Activated T-helper 17 cell treated with anti-CD3 and anti-CD28 coated beads, Interleukin-2, amount 50 U/mL, for 72 hours (primary cell): ENCODE measurements around the gene FBXO38. TPM values are rescaled to one million over a fixed set of nuclear protein-coding genes. Genes with fewer than 3 reads are reported as not detected.

Experiments used
- ATAC-seq: fragments of 150-1000 bp; cut with Tn5 transposase; replicated peaks from 2 replicates; pipeline ENCODE4 v1.10.0; 2021; ENCODE audit warnings: mild to moderate bottlenecking, moderate library complexity
- H3K27ac Mint-ChIP-seq: one replicate; pipeline ENCODE4 v1.8.0; 2022; ENCODE audit warnings: mixed read lengths
- H3K27me3 Mint-ChIP-seq: one replicate; pipeline ENCODE4 v1.8.0; 2022; ENCODE audit warnings: mixed read lengths
- H3K36me3 Mint-ChIP-seq: one replicate; pipeline ENCODE4 v1.8.0; 2022; ENCODE audit warnings: low read depth, mild to moderate bottlenecking, mixed read lengths
- H3K4me1 Mint-ChIP-seq: one replicate; pipeline ENCODE4 v1.8.0; 2022; ENCODE audit warnings: mixed read lengths
- H3K4me3 Mint-ChIP-seq: one replicate; pipeline ENCODE4 v1.8.0; 2022; ENCODE audit warnings: mild to moderate bottlenecking, mixed read lengths
- H3K9me3 Mint-ChIP-seq: one replicate; pipeline ENCODE4 v1.8.0; 2022; ENCODE audit warnings: mixed read lengths
- total RNA-seq, 2 donors: library from RNA; stranded (reverse); gene quantifications; one replicate each; pipeline ENCODE4 v1.2.3, GENCODE V29; 2022

The FBXO38 gene
- total RNA-seq, 2 donors from 2014 or later, result 44.1 to 53.0 TPM

DNA sequence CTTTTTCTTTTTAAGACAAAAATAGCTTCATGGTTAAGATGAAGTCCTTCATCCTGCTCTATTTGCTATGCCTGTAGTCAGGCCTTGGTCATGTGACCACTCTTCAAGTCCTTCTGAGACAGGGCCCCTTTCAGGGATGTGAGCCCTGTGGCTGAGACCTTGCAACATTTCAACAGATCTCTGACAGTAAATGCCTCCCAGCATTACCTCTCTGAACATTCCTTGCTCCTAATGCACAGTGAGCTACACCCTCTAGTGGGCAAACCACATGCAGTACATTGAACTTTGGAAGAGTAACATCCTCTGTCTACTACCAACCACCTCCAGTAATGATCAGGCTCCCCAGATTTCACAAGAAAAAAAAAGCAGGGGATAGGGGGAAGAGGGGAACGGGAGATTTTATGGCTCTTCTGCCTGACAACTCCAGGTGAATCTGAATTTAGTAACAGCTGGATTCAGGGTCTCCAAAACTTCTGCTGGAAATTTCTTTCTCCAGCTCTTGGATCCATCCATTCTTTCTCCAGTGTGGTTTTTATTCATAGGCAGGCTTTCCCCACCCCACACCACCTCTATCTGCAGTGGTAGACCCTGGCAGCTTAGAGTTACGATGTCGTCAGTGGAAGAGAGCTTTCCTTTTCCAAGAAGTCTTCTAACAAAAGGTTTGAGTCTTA lies 8.9 kb upstream of the FBXO38 start:
- no peak overlapping the region for H3K4me3 Mint-ChIP-seq
- peak; percentile 57 for ATAC-seq
- H3K36me3 Mint-ChIP-seq, result no peaks in the 10 kb centered on the region
- H3K27me3 Mint-ChIP-seq, result peaks cover 5% of the 10 kb centered on the region
- H3K4me1 Mint-ChIP-seq, result peaks cover 3% of the 10 kb centered on the region
- H3K27ac Mint-ChIP-seq, result no peak overlapping the region
- H3K9me3 Mint-ChIP-seq, result no peaks in the 10 kb centered on the region

DNA sequence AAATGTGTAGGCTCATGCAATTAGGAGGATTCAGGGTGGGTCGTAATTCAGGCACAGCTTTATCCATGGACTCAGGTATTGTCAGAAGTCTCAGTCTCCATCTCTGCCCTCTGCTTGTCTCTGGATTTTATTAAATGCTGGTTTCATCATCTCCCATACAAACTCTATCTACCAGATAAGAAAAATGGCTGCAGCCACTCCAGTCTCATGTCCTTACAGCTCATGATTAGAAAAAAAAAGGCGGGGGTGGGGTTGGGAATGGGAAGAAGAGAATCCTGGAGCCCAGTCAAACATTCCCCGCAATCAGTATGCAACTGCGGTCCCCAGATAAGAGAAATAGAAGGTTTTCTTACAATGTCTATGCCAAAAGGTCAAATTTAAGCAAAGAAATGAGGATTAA lies 7.6 kb upstream of the FBXO38 start:
- Mint-ChIP-seq H3K27ac (no peak overlapping the region), H3K36me3 (no peaks in the 10 kb centered on the region), H3K4me1 (peaks cover 3% of the 10 kb centered on the region), H3K9me3 (no peaks in the 10 kb centered on the region), H3K4me3 (no peak overlapping the region), H3K27me3 (peaks cover 5% of the 10 kb centered on the region)
- ATAC-seq, result no peak

DNA sequence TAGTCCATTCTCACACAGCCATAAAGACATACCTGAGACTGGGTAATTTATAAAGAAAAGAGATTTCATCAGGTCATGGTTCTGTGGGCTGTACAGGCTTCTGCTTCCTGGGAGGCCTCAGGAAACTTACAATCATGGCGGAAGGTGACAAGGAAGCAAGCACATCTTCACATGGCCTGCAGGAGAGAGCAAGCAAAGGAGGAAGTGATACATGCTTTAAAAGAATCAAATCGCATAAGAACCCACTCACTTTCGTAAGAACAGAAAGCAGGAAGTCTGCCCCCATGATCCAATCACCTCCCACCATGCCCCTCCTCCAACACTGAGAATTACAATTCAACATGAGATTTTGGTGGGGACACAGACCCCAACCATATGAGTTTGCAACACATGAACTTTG lies 5.1 kb upstream of the FBXO38 start:
- no peak overlapping the region for H3K27ac Mint-ChIP-seq

DNA sequence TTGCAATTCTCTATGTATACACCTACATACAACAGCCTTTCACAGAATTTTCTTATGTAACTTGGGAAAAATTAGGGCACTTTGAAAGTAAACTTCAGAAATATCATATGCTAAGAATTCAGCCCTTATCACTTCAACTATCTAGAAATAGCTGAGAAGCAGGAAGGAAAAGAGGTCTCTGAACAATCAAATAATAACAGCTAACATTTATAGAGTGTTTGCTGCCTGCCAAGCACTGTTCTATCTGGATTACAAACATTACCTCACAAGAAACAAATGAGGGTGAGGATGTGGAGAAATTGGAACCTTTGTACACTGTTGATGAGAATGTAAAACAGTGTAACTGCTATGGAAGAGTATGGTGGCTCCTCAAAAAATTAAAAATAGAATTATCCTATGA lies 4.4 kb upstream of the FBXO38 start:
- Mint-ChIP-seq H3K9me3 (no peaks in the 10 kb centered on the region), H3K4me3 (no peak overlapping the region), H3K27ac (no peak overlapping the region), H3K4me1 (peaks cover 5% of the 10 kb centered on the region), H3K27me3 (no peaks in the 10 kb centered on the region), H3K36me3 (peaks cover 10% of the 10 kb centered on the region)
- no peak for ATAC-seq

More for the DNA sequence above, 5.1 kb upstream of the FBXO38 start:
- Mint-ChIP-seq H3K36me3 (peaks cover 3% of the 10 kb centered on the region), H3K4me1 (peaks cover 5% of the 10 kb centered on the region), H3K9me3 (no peaks in the 10 kb centered on the region), H3K4me3 (no peak overlapping the region), H3K27me3 (no peaks in the 10 kb centered on the region)
- no peak for ATAC-seq

DNA sequence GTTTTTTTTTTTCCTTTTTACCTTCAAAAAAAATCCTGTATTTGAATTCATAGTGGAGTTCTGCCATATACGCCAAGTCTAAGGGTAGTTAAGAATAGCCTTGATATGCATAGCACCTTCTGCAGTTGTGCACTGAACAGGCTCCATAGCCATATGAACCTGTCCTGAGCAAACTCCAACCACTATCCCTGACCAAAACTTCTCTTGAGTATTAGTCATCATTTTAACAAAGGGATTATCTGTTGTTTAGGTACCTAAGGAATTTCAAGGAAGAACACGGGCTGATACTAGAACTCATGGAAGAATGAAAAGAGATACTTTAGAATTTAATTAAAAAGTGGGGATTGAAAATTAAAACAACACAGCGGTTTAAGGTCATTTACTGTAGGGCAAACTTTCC lies 1.9 kb upstream of the FBXO38 start:
- Mint-ChIP-seq H3K4me3 (no peak overlapping the region), H3K9me3 (no peaks in the 10 kb centered on the region), H3K4me1 (peaks cover 24% of the 10 kb centered on the region), H3K36me3 (peaks cover 18% of the 10 kb centered on the region), H3K27ac (no peak overlapping the region), H3K27me3 (no peaks in the 10 kb centered on the region)
- ATAC-seq, result no peak

DNA sequence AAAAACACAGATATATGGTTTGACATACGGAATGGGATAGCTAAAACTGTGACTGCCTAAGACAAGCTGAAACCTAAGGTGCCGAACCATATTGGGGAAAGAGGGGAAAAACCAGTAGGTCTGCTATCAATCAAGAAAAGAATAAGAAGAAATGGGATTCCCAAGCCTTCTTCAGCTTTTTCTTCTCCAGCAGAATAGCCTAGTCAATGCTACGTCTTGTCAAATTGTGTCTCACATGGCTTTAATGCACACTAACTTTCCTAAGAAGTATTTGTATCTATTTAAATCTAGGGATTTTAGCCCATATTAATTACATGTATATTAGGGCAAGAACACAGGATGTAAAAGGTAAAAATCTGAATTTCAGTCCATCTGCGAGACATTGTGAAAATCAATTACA lies 797 bp upstream of the FBXO38 start:
- ATAC-seq, result no peak
- Mint-ChIP-seq H3K36me3 (peaks cover 29% of the 10 kb centered on the region), H3K27me3 (no peaks in the 10 kb centered on the region), H3K4me3 (peak overlapping the region; percentile 85), H3K9me3 (no peaks in the 10 kb centered on the region), H3K27ac (peak overlapping the region; percentile 96), H3K4me1 (peaks cover 30% of the 10 kb centered on the region)

DNA sequence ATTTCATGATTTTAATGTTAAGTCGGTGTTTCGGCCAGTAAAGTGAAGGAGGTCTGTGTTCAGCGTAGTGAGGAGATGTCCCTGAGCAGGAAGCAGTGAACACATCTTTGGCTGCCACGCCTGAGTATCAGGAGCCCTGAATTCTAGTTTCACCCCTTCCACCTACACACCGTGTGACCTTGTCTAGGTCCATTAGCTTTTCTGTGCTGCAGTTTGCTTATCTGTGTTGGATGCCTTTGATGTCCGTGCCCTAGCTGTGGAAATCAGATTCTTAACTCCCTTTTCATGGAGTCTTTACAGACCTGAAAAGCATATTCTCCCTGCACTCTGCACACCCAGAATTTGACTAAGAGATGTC lies 601 bp downstream of the FBXO38 start:
- peak overlapping the region; percentile 85 for H3K4me3 Mint-ChIP-seq
- no peaks in the 10 kb centered on the region for H3K9me3 Mint-ChIP-seq
- peak overlapping the region; percentile 96 for H3K27ac Mint-ChIP-seq
- peak; percentile 41 for ATAC-seq
- no peaks in the 10 kb centered on the region for H3K27me3 Mint-ChIP-seq
- H3K36me3 Mint-ChIP-seq, result peaks cover 37% of the 10 kb centered on the region
- H3K4me1 Mint-ChIP-seq, result peaks cover 39% of the 10 kb centered on the region

DNA sequence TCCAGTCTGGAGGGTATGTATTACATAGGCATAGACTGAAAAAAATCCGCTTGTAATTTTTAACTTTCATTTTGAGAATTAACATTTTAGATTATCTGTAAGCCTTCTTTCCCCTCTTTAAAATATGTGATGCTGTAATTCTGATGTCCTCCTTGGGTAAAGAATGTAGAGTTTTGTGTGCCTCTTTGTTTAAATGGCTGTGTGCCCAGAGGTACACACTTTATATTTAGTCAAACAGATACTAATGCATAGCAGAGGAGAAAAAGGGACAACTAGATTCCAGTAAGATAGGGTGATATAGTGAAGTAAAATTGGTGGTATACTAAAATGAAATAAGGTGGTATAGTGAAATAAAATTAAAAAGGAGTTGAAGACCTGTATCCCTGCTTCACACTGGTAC lies 1.3 kb downstream of the FBXO38 start:
- no peak for ATAC-seq
- peak overlapping the region; percentile 85 for H3K4me3 Mint-ChIP-seq
- peaks cover 39% of the 10 kb centered on the region for H3K4me1 Mint-ChIP-seq
- H3K27me3 Mint-ChIP-seq, result no peaks in the 10 kb centered on the region
- H3K27ac Mint-ChIP-seq, result peak overlapping the region; percentile 96
- H3K9me3 Mint-ChIP-seq, result no peaks in the 10 kb centered on the region
- peaks cover 37% of the 10 kb centered on the region for H3K36me3 Mint-ChIP-seq

DNA sequence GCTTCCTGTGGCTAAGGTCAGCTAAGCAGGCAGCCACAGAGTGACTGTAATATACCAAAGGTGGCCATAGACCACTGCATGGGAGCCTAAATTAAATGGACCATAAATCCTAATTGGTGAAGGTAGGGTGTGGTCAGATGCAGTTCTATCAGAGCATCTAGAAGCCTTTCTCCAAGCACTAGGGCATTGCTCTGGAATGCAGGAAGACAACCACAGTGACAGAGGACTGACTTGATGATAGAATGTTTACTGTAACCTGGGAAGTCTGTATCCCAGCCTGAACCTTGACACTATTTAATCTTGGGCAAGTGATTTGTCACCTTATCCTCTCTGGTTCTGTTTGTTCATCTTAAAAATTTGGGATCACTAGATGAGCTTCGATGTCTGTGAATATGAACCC lies 2.3 kb downstream of the FBXO38 start:
- Mint-ChIP-seq H3K36me3 (peaks cover 45% of the 10 kb centered on the region), H3K9me3 (no peaks in the 10 kb centered on the region), H3K27ac (peak overlapping the region; percentile 96), H3K27me3 (no peaks in the 10 kb centered on the region), H3K4me3 (peak overlapping the region; percentile 85), H3K4me1 (peaks cover 45% of the 10 kb centered on the region)
- no peak for ATAC-seq

DNA sequence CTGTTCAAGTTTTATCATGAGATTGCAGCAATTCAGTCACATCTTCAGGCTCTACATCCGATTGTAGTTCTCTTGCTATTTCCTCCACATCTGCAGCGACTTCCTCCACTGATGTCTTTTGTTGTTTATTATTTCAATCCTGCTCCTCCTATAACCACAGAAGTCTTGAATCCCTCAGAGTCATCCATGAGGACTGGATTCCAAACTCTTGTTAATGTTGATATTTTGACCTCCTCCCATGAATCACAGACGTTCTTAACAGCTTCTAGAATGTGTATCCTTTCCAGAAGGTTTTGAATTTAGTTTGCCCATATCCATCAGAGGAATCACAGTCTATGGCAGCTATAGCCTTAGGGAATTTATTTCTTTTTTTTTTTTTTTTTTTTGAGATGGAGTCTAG lies 3.6 kb downstream of the FBXO38 start:
- peaks cover 54% of the 10 kb centered on the region for H3K36me3 Mint-ChIP-seq

DNA sequence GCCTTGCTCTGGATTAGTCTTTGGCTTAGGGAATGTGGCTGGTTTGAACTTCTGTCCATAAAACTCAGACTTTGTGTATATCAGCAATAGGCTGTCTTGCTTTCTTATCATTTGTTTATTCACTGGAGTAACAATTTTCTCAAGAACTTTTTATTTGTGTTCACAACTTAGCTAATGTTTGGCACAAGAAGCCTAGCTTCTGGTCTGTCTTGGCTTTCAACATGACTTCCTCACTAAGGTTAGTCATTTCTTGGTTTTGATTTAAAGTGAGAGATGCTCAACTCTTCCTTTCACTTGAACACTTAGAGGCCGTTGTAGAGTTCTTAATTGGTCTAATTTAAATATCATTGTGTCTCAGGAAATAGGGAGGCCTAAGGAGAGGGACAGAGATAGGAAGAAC lies 4.9 kb downstream of the FBXO38 start:
- peak; percentile 70 for ATAC-seq
- Mint-ChIP-seq H3K4me1 (peaks cover 58% of the 10 kb centered on the region), H3K27me3 (no peaks in the 10 kb centered on the region), H3K9me3 (no peaks in the 10 kb centered on the region), H3K36me3 (peaks cover 61% of the 10 kb centered on the region), H3K27ac (peak overlapping the region; percentile 66), H3K4me3 (peak overlapping the region; percentile 52)

More for the DNA sequence above, 3.6 kb downstream of the FBXO38 start:
- H3K4me3 Mint-ChIP-seq, result no peak overlapping the region
- H3K27ac Mint-ChIP-seq, result peak overlapping the region; percentile 96
- H3K4me1 Mint-ChIP-seq, result peaks cover 53% of the 10 kb centered on the region
- no peaks in the 10 kb centered on the region for H3K9me3 Mint-ChIP-seq
- no peak for ATAC-seq
- H3K27me3 Mint-ChIP-seq, result no peaks in the 10 kb centered on the region

DNA sequence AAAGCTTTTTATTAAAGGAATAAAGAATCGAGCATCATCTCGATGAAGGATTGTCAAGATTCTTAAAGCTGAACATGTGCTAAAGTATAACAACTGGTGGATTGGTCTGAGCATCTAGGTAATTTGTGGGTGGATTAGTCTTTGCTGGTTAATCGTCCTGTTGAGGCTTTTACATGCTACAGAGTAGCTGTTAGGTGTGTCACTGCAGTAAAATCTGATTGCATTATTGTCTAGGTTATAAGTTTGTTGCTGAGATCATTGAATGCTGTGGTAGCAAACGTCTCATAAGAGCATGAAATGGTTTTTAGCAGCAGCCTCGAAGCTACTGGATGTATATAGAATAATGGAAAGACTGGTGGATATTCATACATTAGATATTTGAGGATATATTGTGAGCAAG lies 7.2 kb downstream of the FBXO38 start:
- H3K9me3 Mint-ChIP-seq, result no peaks in the 10 kb centered on the region
- ATAC-seq, result no peak
- peak overlapping the region; percentile 3 for H3K27ac Mint-ChIP-seq
- no peaks in the 10 kb centered on the region for H3K27me3 Mint-ChIP-seq
- peaks cover 70% of the 10 kb centered on the region for H3K36me3 Mint-ChIP-seq
- H3K4me3 Mint-ChIP-seq, result no peak overlapping the region
- H3K4me1 Mint-ChIP-seq, result peaks cover 53% of the 10 kb centered on the region

DNA sequence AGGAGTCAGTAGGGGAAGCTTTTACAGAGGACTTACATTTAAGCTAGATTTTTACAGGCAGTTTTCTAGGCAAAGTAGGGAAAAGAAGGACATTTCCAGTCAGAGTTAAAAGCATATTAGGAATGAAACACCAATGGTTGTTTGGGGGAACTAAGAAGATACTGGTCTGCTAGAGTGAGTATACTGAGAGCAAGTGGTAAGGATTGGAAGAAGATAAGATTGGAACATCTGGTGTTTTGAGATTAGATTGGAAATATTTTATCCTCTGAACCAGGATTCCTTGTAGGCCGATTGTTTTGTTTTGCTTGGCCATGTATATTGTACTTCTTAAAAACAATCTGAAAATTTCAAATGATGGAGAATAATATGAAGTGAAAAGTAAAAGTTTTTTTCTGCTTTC lies 7.7 kb downstream of the FBXO38 start:
- H3K9me3 Mint-ChIP-seq, result no peaks in the 10 kb centered on the region
- peaks cover 49% of the 10 kb centered on the region for H3K4me1 Mint-ChIP-seq
- peak overlapping the region; percentile 3 for H3K27ac Mint-ChIP-seq
- H3K4me3 Mint-ChIP-seq, result no peak overlapping the region
- H3K36me3 Mint-ChIP-seq, result peaks cover 76% of the 10 kb centered on the region
- ATAC-seq, result no peak
- H3K27me3 Mint-ChIP-seq, result no peaks in the 10 kb centered on the region

DNA sequence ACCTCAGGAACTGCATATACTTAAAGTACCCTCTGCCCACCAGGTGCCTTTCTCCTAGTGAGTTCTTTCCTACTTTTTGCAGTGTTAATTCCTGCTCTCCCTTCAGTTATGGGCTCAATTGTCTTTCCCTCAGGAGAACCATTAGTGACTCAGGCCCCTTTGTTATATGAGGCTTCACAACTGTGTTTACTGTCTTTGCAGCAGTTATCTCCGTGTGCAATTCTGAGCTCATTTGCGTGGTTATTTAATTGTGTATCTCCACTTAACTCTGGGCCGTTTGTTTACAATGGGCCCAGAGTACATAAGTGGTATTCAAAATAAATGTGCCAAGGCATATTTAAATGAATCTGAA lies 9.6 kb downstream of the FBXO38 start:
- Mint-ChIP-seq H3K27ac (peak overlapping the region; percentile 20), H3K4me3 (no peak overlapping the region), H3K27me3 (no peaks in the 10 kb centered on the region), H3K36me3 (peaks cover 81% of the 10 kb centered on the region), H3K4me1 (peaks cover 41% of the 10 kb centered on the region), H3K9me3 (no peaks in the 10 kb centered on the region)
- ATAC-seq, result no peak

DNA sequence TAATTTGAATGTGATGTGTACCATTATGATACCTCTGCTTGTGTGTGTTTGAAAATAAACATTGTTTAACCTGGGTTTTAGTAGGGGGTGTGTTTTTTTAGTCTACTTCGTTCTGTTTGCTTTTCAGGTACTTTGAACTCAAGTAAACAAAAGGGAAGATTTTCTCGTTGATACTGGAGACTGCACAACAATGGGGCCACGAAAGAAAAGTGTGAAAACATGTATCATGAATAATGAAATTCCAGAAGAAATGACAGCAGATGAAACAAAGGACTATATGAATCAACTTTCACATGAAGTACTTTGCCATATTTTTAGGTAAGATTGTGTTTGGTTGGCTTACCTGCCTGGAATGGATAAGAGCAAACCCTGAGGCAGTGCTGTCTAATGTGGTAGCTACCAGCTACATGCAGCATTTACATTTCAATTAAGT lies 10.8 kb downstream of the FBXO38 start:
- H3K27me3 Mint-ChIP-seq, result no peaks in the 10 kb centered on the region
- H3K4me1 Mint-ChIP-seq, result peaks cover 33% of the 10 kb centered on the region
- ATAC-seq, result no peak
- no peak overlapping the region for H3K4me3 Mint-ChIP-seq
- no peaks in the 10 kb centered on the region for H3K9me3 Mint-ChIP-seq
- peak overlapping the region; percentile 12 for H3K27ac Mint-ChIP-seq
- H3K36me3 Mint-ChIP-seq, result peaks cover 86% of the 10 kb centered on the region

DNA sequence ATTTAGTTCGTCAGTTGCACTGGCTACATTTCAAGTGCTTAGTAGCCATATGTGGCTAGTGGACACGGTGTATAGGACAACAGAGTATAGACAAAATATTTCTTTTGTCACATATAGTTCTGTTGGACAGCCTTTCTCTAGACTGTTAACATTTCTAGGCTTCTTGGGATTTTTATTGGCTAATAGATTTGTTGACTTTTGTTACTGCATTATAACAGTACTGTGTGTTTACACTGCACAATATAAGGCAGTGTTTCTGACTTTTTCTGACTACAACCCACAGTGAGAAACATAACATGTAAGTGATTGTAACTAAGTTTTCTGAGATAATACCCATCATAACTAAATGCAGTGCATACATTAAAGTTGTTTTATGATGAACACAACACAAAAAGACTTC lies 11.3 kb downstream of the FBXO38 start:
- no peak for ATAC-seq
- no peaks in the 10 kb centered on the region for H3K27me3 Mint-ChIP-seq
- H3K36me3 Mint-ChIP-seq, result peaks cover 90% of the 10 kb centered on the region
- H3K27ac Mint-ChIP-seq, result no peak overlapping the region
- H3K4me1 Mint-ChIP-seq, result peaks cover 33% of the 10 kb centered on the region
- no peak overlapping the region for H3K4me3 Mint-ChIP-seq
- H3K9me3 Mint-ChIP-seq, result no peaks in the 10 kb centered on the region
